ENCODE measurements around the gene IMP4.

DNA sequence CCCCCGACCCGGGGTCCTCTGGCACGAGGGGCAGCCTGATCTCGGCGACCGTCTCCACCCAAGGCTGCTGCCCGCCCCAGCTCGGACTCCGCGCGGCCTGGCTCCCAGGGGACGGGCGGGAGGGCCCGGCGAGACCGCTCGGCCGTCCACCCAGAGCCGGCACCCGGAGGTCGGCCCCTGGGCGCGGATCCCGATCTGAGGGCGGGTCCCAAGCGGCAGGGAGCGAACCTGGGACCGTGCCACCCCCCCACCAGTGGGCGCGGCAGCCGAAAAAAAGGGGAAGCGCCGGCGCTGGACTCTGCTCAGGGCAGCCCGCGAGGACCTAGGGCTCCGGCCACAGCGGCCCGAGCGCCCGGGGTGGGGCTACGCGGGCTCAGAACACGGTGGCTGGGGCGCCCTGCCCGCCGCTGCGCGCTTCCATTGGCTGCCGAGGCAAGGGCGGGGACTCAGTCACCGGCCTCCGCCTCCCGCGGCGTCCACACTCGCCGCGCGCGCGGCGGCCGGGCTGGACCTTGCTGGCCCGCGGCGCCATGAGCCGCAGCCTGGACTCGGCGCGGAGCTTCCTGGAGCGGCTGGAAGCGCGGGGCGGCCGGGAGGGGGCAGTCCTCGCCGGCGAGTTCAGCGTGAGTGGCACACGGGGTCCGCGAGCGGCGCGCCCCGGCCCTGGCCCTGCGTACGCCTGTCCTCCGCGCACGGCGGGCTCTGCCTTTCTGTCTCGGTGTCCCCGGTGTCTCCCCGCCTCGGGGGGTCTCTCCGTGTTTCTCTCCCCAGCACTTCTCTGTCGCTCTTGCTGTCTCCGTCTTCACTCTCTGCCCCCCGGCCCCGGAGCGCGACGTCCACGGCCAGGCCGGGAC lies 13.1 kb downstream of the IMP4 start, which contains the start of gene PTPN18:
- no peak for TF ChIP-seq GATA2 (IDR thresholded peaks at IDR 0.05; ENCODE audit: low read depth, low read length)
- TF ChIP-seq GATA3 (IDR thresholded peaks at IDR 0.05; ENCODE audit: low read depth, low read length): no peak
